GM21723 (cell line): ENCODE results near the gene ARG1.
"Not testable (repeated sequence)": the region's sequence is repeated elsewhere in the genome, so short reads cannot be mapped to it uniquely, and the experiment has no call there.

ENCODE experiments used
- ATAC-seq: cut with Tn5 transposase; IDR thresholded peaks from one replicate; pipeline ENCODE4 v1.9.1; 2021; ENCODE audit warnings: mild to moderate bottlenecking, moderate library complexity; ENCODE audit not compliant: unreplicated experiment

ARG1 gene

DNA sequence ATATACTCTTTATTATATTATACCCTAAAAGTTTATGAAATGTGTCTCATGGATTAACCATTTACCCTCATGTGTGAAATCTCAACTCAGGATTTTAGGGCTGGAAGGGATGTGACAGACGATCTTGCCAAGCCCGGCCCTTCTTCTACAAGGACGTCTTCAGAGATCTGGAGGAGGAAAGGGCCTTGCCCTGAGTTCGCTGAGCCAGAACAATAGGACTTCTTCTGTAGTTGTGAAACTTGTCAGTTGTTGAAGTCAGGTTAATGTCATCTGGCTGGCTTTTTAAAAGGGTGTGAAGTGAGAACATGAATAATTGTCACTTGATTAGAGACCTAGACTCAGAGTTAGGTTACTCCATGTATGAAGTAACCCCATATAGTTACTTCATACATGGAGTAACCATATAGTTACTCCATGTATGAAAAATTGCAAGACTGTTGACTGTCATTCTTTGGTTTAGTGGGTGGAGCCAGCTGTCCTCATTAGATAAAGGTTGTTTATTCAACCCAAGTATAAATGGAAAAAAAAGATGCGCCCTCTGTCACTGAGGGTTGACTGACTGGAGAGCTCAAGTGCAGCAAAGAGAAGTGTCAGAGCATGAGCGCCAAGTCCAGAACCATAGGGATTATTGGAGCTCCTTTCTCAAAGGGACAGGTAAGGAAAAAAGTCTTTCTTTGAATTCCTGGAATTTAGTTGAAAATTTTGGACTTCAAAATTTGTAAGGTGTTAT, at the start of gene ARG1:
ARG1 (plus strand) TSS at position 541 of the 730 bp plus-strand sequence; CDS start at position 598, 57 bp downstream.
- no peak for ATAC-seq

DNA sequence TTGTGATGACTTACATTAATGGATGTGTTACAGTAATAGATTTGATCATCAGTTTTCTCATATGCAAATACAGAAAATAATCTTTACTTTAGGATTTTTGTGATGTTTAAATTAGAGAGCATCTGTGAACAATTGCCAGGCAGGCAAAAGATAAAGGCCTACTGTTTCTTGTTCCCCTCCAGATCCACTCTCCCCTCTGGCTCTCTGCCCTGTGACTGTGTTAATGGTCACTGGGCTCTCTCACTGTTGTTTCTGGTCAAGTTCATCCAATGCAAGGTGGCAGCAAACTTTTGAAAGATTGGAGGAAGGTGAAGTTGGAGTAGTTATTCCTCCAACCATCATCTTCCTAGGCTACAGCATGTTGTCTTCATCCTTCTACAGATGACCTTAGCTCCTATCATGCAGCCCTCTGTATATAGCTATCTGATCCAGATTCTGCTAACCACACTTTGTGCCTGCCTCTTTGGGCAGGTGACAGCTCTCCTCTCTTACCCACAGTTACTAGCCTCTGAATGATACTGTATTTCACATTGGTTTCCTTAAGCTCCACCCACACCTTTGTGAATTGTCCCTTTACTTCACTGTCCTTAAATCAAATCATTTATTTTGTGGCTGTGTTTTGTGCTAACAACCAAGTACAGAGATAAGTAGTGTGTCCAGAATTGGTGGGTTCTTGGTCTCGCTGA, 48.9 kb upstream of the ARG1 start:
- no peak for ATAC-seq

DNA sequence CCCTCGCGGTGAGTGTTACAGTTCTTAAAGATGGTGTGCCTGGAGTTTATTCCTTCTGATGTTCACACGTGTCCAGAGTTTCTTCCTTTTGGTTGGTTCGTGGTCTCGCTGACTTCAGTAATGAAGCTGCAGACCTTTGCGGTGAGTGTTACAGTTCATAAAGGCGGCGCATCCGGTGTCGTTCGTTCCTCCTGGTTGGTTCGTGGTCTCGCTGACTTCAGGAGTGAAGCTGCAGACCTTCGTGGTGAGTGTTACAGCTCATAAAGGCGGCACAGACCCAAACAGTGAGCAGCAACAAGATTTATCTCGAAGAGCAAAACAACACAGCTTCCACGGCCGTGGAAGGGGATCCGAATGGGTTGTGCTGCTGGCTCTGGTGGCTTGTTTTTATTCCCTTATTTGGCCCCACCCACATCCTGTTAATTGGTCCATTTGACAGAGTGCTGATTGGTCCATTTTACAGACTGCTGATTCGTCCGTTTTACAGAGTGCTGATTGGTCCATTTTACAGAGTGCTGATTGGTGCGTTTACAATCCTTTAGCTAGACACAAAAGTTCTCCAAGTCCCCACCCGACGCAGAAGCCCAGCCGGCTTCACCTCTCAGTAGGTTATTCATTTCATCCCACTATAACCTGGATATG, 48.2 kb upstream of the ARG1 start:
- no peak for ATAC-seq

DNA sequence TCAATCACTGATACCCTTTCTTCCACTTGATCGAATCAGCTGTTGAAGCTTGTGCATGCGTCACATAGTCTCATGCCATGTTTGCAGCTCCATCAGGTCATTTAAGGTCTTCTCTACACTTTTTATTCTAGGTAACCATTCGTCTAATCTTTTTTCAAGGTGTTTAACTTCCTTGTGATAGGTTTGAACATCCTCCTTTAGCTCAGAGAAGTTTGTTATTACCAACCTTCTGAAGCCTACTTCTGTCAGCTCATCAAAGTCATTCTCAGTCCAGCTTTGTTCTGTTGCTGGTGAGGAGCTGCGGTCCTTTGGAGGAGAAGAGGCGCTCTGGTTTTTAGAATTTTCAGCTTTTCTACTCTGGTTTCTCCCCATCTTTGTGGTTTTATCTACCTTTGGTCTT, 42.1 kb upstream of the ARG1 start:
- not testable (repeated sequence) for ATAC-seq

DNA sequence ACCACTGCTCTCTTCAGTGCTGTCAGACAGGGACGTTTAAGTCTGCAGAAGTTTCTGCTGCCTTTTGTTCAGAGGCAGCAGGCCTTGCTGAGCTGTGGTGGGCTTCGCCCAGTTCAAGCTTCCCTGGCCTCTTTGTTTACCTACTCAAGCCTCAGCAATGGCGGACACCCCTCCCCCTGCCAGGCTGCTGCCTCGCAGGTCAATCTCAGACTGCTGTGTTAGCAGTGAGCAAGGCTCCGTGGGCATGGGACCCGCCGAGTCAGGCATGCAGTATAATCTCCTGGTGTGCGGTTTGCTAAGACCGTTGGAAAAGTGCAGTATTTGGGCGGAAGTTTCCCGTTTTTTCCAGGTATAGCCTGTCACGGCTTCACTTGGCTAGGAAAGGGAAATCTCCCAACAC, 41.3 kb upstream of the ARG1 start:
- ATAC-seq: not testable (repeated sequence)

DNA sequence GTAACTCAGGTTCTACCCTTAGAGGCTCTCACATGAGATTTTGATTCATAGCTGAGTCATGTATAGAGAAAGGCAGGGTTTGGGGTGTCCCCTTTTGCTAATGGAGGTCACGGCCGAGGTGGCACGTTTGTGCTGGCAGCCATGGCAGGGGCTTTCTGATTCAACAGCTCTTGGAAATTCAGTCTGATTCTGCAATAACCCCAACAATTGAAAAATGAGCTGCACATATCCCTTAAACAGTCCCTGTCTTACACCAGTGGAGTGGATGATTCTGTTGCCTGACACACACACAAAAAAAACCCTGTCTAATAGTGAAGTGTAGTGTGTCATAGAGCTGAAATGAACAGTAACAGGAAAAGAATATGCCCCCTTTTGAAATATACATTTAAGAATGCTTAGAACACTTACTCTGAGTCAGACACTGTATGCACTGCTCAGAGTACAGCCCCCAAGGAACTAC, 40.4 kb upstream of the ARG1 start:
- ATAC-seq: peak; percentile 90

DNA sequence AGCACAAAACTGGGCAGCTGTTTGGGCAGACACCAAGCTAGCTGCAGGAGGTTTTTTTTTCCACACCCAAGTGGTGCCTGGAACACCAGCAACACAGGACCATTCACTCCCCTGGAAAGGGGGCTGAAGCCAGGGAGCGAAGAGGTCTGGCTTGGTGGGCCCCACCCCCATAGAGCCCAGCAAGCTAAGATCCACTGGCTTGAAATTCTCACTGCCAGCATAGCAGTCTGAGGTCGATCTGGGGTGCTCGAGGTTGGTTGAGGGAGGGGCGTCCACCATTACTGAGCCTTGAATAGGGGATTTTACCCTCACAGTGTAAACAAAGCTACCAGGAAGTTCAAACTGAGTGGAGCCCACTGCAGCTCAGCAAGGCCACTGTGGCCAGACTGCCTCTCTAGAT, 34.4 kb upstream of the ARG1 start:
- not testable (repeated sequence) for ATAC-seq

DNA sequence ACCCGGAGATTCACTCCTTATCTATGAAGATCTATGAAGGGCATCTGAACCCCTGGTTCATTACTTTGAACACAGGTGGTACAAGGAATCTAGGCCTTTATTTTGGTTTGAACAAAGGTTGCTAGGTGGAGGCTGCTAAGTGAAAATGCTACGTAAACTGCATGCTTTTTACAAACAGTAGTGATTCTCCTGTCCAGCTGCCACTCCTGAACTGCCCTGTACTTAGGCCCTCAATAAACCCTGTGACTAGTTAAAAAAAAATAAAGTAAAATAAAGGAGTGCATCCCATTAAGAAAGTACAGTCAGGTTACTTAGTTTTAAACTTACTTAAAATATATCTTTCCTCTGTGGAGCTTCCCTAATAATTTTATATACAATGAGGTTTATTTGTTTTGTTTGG, 27.7 kb upstream of the ARG1 start:
- ATAC-seq: no peak

DNA sequence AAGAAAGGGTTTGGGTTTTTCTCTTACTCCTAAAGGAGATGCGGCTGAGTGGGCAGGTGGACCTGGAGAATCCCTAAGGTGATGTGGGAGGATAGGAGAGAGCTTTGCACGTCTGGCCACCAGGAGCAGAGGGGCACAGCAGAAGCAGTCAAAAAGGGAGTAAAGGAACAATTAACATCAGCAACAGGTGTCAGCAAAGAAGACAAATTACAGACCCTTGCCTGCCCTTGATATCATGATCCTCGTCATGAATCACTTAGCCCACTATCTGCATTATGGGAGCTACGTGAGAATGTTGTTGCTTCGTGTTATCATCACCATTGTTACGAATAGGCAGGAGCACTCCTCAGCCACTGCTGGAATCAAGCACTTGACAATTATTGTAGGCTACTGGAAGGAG, 25.5 kb upstream of the ARG1 start:
- ATAC-seq: no peak

DNA sequence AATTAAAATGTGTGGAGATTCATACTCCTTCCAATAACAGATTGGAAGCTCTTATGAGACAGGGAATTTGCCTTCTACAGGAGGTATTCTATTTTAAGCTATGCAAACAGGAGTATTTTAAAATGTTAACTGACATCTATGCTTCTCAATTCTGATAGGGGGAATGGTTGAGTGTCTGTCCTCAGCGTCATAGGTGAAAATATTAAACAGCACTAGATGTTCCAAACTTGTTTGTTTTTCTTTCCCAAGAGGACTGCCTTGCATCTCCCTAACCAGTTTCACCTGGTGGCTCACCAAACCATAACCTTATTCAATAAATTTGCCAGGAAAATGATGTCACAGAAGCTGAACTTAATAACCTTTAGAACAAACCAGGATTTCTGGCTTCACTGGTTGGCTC, 24.6 kb upstream of the ARG1 start:
- ATAC-seq: no peak

DNA sequence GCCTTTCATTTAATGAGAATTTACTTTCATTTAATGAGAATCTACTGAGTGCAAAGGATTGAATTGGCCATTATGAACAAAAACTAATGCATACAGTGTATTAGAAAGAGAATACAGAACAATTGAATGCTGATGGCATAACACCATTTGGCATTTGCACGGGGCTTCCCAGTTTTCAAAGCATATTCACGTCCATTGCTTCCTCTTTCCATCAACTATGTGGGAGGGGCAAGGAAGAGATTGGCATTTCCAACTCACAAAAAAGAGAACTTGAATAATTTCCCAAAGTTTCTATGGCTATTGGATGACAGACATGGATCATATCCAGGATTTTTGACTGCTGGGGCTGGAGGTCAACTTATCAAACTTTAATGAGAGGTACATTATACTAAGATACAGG, 23.2 kb upstream of the ARG1 start:
- ATAC-seq: no peak

DNA sequence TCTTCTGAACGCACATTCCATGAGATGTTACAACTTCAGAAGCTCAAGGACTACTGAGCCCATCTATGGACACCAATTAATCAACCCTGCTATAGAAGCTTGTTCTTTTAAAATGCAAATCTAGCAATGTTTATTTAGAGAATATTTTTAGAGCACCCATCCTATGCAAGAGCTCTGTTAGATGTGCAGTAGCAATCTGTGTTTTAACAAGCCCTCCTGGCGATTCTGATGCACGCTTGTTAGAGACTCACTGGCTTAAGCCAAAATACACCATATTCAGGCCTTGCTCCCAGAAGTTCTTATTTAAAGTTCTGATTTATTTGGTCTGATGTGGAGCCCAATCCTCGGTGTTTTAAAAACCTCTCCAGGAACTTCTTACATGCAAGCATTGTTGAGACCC, 21.1 kb upstream of the ARG1 start:
- ATAC-seq: no peak

DNA sequence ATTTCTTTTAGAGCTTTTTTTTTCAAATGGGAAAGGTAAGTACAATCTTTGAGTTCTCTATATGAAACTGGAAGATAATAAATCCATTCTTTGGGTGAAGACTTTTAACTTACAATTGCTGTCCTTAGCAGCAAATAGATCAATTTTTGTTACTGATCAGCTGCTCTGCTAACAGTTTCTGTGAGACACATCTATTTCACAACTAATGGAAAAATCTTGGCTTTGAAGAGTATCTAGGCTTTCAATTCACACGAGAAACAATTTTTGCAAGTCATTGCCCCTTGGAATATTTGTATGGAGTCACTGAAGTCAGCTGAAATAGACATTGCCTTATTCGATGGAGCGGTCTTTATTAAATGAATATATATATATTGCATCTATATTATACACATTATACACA, 20.5 kb upstream of the ARG1 start:
- no peak for ATAC-seq

DNA sequence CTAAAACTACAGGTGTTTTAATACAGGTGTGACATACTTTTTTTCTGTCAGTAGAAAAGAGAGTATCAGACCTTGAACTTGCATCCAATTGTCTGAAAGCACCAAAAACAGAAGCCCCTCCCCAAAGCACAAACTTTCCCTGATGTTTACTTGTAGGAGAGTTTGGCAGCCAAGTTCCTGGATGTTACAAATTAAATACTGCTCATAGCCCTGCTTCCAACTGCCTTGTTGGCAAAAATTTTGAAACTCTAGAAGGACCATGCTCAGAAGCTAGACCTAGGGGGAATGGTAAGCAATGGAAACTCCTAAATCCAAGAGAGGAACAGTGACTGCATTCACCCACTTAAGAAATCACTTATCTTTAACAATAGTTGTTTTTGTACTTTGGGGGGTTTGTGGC, 17.0 kb upstream of the ARG1 start:
- ATAC-seq: no peak

DNA sequence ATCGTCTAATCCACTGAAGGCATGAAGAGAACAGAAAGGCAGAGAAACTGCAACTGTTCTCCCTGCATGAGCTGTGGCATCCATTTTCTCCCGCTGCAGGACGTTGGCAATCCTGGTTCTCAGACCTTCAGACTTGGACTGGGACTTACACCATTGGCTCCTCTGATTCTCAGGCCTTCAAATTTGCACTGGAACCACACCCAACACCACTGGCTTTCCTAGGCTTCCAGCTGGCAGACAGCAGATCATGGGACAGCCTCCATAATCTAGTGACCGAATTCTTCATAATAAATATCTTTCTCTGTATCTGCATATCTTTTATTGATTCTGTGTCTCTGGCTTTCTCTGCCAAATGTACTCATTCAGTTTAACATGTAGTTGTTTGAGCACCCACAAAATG, 14.1 kb upstream of the ARG1 start:
- ATAC-seq: no peak

DNA sequence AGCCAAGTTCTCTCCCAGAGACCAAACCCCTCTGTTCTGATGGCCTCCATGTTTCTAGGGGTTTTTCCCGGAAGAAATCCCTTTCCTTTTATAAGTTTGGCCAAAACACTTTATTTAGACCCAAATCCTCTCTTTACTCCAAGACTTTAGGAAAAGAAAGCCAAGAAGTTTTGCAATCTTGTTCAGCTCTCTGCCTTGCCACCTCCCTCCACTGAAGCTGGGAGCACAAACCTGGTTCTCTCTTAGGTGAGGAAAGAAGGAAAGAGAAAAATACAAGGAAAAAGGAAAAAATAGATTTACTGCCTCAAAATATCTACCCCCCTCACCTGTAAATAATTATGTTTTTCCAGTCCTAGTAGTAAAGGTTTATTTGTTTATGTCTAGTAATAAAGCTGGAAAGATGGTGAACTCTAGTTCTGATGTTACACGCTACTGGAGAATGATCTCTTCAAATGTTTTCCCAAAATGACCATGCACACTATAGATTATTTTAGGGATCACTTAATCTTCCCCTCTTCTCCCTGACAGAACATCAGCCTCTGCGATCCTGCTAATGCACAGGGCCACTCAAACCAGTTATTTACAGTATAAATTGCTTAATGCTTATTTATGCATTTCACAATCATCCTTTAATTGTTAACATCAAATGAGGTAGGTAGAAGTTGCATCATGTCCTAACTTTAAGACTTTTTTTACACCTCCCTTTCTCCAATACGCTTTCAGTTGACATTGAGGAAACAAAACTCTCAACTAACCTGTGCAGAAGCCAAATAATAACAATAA, 10.9 kb upstream of the ARG1 start:
- no peak for ATAC-seq

DNA sequence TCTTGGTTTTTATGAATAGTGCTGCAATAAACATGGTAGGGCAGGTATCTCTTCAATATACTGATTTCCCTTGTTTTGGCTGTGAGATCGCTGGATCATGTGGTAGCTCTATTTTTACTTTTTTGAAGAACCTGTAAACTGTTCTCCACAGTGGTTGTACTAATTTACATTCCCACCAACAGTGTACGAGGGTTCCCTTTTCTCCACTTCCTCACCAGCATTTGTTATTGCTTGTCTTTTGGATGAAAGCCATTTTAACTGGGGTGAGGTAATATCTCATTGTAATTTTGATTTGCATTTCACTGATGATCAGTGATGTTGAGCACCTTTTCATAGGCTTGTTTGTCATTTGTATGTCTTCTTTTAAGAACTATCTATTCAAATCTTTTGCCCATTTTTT, 8.0 kb upstream of the ARG1 start:
- no peak for ATAC-seq

DNA sequence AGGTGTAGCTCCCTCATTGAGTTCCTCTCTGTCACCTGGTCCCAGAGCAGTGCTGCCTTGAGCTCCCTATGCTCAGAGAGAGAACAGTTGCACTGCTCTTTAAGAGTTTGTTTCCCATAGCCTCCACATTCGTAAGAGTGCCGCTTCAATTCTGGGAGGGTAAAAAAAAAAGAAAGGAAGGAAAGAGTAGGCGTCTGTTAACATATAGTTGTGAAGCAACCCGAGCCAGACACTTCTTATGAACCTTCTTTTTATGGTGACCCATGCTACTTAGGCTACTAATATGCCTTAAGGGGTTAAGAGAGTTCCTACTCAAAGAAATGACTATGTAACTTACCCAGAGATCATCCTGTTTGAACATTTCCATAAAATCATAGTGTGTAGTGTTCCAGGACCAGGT, 4.3 kb upstream of the ARG1 start:
- no peak for ATAC-seq

DNA sequence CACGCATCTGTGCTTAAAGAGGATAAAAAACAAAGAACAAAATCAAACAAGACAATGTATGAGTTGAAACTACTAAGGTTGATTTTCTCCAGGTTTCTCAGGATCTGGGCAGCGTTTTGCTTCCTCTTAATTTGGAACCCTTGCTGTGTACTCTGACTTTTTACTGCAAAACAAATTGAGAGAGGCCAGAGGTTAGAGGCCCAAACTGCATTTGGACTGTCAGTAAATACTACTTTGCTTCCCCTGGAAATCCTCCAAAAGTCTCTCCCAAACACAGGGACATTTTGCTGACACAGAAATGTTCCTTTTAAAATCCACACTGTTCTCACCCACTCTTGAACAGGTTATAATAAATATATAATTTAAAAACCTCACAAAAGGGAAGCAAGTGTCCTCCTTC, 1.1 kb downstream of the ARG1 start:
- ATAC-seq: no peak

DNA sequence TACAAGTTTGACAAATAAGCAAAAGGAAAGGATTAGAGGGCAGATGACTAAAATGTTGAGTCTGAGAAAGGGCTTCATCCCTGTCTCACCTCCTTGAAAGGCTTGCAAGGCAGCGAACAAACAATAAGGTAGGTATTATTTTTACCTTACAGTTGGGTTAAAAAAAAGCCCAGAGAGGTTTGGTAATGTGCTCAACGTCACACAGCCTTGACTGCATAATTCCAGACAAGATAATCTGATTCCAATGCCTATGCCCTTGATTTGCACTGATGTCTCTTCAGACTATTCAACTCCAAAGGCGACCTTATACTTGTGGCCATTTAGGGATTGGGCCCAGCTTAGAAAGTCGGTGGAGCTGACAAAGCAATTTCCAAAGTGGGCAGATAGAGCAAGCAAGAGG, 1.7 kb downstream of the ARG1 start:
- ATAC-seq: no peak

DNA sequence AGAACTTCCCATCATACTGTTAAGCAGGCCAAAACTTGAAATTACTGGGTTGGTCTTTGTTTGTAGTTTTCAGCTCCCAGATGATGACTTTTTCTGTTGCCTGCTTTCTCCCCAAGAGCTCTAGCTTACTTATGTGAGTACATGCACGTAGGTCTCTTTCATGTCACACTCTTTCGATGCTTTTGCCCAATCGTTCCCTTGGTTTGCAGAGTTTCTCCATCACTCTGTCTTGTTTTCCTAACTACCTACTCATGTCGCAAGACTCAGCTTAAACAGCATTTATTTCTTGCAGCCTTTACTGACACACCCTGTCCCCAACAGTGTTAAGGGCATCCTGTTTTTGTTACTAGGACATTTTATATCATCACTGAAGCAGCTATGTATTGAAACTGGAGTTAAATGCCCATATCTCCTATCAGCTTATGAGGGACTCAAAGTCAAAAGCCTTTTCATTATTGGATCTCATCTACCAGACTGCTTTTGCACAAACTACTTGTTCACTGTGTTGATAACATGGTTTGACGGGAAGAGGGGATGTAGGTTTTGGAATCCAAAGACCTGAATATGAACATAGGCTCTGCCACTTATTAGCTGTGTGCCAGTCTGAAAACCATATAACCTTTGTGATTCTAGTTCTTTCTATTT, 2.9 kb downstream of the ARG1 start:
- no peak for ATAC-seq
